Fibroblast of lung (primary cell): Measurements from ENCODE around the gene OSM. TPM values are rescaled to one million over a fixed set of nuclear protein-coding genes. Genes with fewer than 3 reads are reported as not detected.
A peak's percentile ranks its signal among the peaks of the same experiment; 100 is the strongest.

Experiments used
- DNase-seq, 2 donors: peaks; one replicate each; pipeline versions ENCODE4 v3.0.0 to v3.0.0-alpha.2; 2010; ENCODE audit warnings: low read depth in 2 of 2
- H2AFZ ChIP-seq: 2 replicates; pipeline ENCODE4 v1.5.1; 2012; ENCODE audit warnings: low read length, control low read depth, inconsistent platforms
- H3K27ac ChIP-seq: 2 replicates; pipeline ENCODE4 v1.5.1; 2011; ENCODE audit warnings: low read length, control low read depth; ENCODE audit not compliant: insufficient read depth
- H3K27me3 ChIP-seq: 2 replicates; pipeline ENCODE4 v1.5.1; 2011; ENCODE audit warnings: mild to moderate bottlenecking, low read length; ENCODE audit not compliant: control insufficient read depth, insufficient read depth
- H3K36me3 ChIP-seq: 2 replicates; pipeline ENCODE4 v1.5.1; 2011; ENCODE audit warnings: low read length; ENCODE audit not compliant: control insufficient read depth, insufficient read depth
- H3K4me1 ChIP-seq: 2 replicates; pipeline ENCODE4 v1.5.1; 2011; ENCODE audit warnings: low read length; ENCODE audit not compliant: control insufficient read depth, insufficient read depth; ENCODE audit errors: extremely low read depth
- H3K4me2 ChIP-seq: 2 replicates; pipeline ENCODE4 v1.5.1; 2011; ENCODE audit warnings: low read length, control low read depth; ENCODE audit not compliant: insufficient read depth; ENCODE audit errors: extremely low read depth
- H3K4me3 ChIP-seq, 4 experiments: fragments of 200-600 bp in 1 of 4; sonication (generic) in 1 of 4; replicated peaks in 1 of 4; 2 replicates each; pipeline ENCODE4 v1.5.1; 2011 to 2016; ENCODE audit warnings: low read length in 4 of 4, low read depth in 3 of 4, mild to moderate bottlenecking in 3 of 4, control low read depth in 2 of 4, inconsistent platforms in 1 of 4, mixed read lengths in 1 of 4; ENCODE audit not compliant: insufficient read depth in 1 of 4; ENCODE audit errors: control extremely low read depth in 1 of 4
- H3K79me2 ChIP-seq: 2 replicates; pipeline ENCODE4 v1.5.1; 2012; ENCODE audit warnings: mild to moderate bottlenecking, low read length, inconsistent platforms; ENCODE audit not compliant: control insufficient read depth, insufficient read depth
- H3K9ac ChIP-seq: 2 replicates; pipeline ENCODE4 v1.5.1; 2011; ENCODE audit warnings: mild to moderate bottlenecking, low read length, control low read depth; ENCODE audit not compliant: insufficient read depth
- H3K9me3 ChIP-seq: 2 replicates; pipeline ENCODE4 v1.5.1; 2012; ENCODE audit warnings: low read depth, low read length; ENCODE audit not compliant: control insufficient read depth, insufficient read depth
- H4K20me1 ChIP-seq: 2 replicates; pipeline ENCODE4 v1.5.1; 2011; ENCODE audit warnings: low read length; ENCODE audit not compliant: control insufficient read depth, insufficient read depth; ENCODE audit errors: extremely low read depth
- CTCF ChIP-seq, 2 donors: IDR thresholded peaks in 1 of 2; conservative IDR thresholded peaks in 1 of 2; 1 replicate in 1 of 2; 2 replicates in 1 of 2; pipeline ENCODE4 v1.5.1; 2011 to 2012; ENCODE audit warnings: low read length in 2 of 2, control low read depth in 1 of 2, inconsistent platforms in 1 of 2, low read depth in 1 of 2, mild to moderate bottlenecking in 1 of 2
- EZH2 ChIP-seq: IDR thresholded peaks from 2 replicates; pipeline ENCODE4 v1.5.1; 2012; ENCODE audit warnings: low read length, control low read depth, mild to moderate bottlenecking; ENCODE audit errors: missing control alignments
- polyA plus RNA-seq, 2 donors: library from polyadenylated mRNA; depleted of rRNA in 1 of 2; stranded (reverse) in 1 of 2; unstranded in 1 of 2; fragments of >200 nt; gene quantifications; 2 replicates each; pipeline ENCODE4 v1.2.1, GENCODE V29; 2011 to 2012; ENCODE audit warnings: missing spikeins in 1 of 2
- total RNA-seq: library from RNA; depleted of rRNA; stranded (reverse); fragments of >200 nt; gene quantifications from 2 replicates; pipeline ENCODE4 v1.2.1, GENCODE V29; 2014

The OSM gene
- total and polyA plus RNA-seq, 2 donors (not counting 1 experiment from before 2014, with no cell fraction given), result not detected

DNA sequence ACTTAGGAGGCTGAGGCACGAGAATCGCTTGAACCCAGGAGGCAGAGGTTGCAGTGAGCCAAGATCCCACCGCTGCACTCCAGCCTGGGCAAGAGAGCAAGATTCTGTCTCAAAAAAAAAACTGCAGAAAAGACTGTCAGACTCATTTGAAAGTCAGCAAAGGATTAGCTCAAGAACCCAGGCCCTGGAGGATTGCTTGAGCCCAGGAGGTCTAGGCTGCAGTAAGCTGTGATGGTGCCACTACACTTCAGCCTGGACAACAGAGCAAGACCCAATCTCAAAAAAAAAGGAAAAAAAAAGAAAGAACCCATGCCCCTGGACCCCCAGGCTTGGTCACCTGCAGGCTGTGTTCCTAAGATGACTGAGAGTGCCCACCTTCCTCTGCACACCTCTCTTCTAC is 36.3 kb downstream of the OSM start:
- H3K27me3 ChIP-seq, result no peaks in the 10 kb centered on the region
- H3K79me2 ChIP-seq, result no peaks in the 10 kb centered on the region
- H3K36me3 ChIP-seq, result no peaks in the 10 kb centered on the region
- TF ChIP-seq CTCF (conservative IDR thresholded peaks at IDR 0.05 in 1 of 2, IDR thresholded peaks at IDR 0.05 in 1 of 2; ENCODE audit: low read depth in 1 of 2, low read length in 2 of 2), result no peak
- no peak for TF ChIP-seq EZH2
- H3K9me3 ChIP-seq, result no peaks in the 10 kb centered on the region
- H3K4me3 ChIP-seq, result no peak overlapping the region
- peaks cover 5% of the 10 kb centered on the region for H3K4me1 ChIP-seq
- no peaks in the 10 kb centered on the region for H4K20me1 ChIP-seq
- no peak overlapping the region for H3K4me2 ChIP-seq
- DNase-seq, result no peak
- H2AFZ ChIP-seq, result no peak overlapping the region
- no peak overlapping the region for H3K27ac ChIP-seq
- no peak overlapping the region for H3K9ac ChIP-seq

DNA sequence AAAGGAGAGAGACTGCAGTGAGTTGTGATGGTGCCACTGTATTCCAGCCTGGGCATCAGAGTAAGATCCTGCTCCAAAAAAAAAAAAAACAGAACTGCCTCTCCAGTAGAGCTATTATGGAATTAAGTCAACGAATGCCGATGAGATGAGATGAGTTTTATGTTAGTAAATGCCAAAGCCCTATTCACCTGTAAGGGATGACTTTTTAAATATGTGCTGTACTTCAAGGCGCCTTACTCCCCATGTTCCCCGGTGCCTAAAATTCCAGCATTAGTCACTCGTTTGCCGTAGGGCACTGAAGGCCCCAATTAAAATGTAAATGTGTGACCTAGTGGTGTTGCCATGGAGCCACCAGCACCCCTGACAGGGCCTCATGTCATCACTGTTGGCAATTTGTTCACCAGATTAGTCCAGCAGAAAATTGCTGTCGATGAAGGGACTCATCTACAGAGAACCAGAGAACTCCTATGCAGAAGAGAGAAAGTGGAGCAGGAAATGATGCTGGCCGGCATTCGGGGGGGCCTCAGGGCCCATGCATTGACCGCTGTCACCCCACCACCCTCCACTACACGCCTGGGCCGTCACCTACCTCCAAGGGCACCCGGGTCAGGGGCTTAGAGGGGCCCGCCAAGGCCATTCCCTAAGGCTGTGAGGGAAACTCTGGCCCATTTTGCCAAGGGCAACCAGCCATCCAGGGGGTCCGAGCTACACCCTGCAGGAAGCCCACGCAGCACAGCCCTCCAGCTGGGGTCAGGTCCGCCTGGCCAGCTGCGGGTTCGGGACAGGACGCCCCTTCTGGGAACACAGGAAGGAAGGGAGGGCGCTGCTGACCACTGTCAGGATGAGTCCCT is 37.9 kb downstream of the OSM start:
- Histone ChIP-seq H3K79me2 (no peaks in the 10 kb centered on the region), H2AFZ (no peak overlapping the region), H3K4me1 (peaks cover 2% of the 10 kb centered on the region), H3K9me3 (no peaks in the 10 kb centered on the region), H3K4me2 (no peak overlapping the region), H3K27me3 (no peaks in the 10 kb centered on the region), H3K9ac (no peak overlapping the region), H3K4me3 (no peak overlapping the region), H3K36me3 (no peaks in the 10 kb centered on the region), H3K27ac (no peak overlapping the region), H4K20me1 (no peaks in the 10 kb centered on the region)
- TF ChIP-seq CTCF (conservative IDR thresholded peaks at IDR 0.05 in 1 of 2, IDR thresholded peaks at IDR 0.05 in 1 of 2; ENCODE audit: low read depth in 1 of 2, low read length in 2 of 2) (no peak), EZH2 (no peak)
- peak in 1 of 2 donors; percentile 74 for DNase-seq

DNA sequence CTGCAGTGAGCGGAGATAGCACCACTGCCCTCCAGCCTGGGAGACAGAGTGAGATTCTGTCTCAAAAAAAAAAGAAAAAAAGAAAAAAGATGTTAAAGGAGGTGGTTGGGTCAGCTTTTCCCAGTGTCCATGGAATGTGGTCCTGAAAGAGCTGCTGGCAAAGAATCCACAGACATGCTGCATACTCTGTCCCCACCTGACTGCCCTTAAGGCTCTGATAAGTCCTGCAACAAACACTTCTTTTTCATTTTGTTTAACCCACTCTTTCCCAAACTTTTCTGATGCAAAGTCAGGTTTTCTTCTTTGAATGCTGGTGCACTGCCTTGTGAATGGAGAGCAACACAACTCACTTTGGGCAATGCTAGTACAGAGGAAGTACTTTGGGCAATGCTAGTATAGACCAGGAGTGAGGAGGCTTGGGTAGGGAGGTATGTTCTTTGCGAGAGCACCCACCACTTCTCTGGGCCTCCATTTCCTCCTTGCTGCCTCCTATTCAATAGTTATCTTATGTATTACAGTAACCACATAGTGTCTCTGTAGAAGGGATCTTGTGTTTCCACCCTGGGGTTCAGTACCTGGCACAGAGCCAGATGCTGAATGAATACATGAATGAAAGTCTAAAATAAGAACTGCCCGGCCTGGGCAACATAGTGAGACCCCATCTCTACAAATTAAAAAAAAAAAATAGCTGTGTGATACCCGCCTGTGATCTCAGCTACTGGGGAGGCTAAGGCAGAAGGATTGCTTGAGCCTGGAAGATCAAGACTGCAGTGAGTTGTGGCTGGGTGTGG is 39.0 kb downstream of the OSM start:
- H3K9me3 ChIP-seq, result no peaks in the 10 kb centered on the region
- H2AFZ ChIP-seq, result no peak overlapping the region
- H4K20me1 ChIP-seq, result no peaks in the 10 kb centered on the region
- H3K9ac ChIP-seq, result no peak overlapping the region
- H3K27ac ChIP-seq, result no peak overlapping the region
- no peak for DNase-seq
- no peak overlapping the region for H3K4me2 ChIP-seq
- H3K79me2 ChIP-seq, result no peaks in the 10 kb centered on the region
- TF ChIP-seq CTCF (conservative IDR thresholded peaks at IDR 0.05 in 1 of 2, IDR thresholded peaks at IDR 0.05 in 1 of 2; ENCODE audit: low read depth in 1 of 2, low read length in 2 of 2) (no peak), EZH2 (no peak)
- peaks cover 2% of the 10 kb centered on the region for H3K4me1 ChIP-seq
- no peaks in the 10 kb centered on the region for H3K27me3 ChIP-seq
- no peaks in the 10 kb centered on the region for H3K36me3 ChIP-seq
- no peak overlapping the region for H3K4me3 ChIP-seq
